K562 (cell line): ENCODE results near the gene CHN1. TPM values are rescaled to one million over a fixed set of nuclear protein-coding genes. Genes with fewer than 3 reads are reported as not detected.

Source experiments
- ATAC-seq: fragments of 200-7000 bp; cut with Tn5 transposase; 3 replicates; pipeline ENCODE4 v1.9.1; 2020; ENCODE audit warnings: moderate library complexity
- BruUV-seq: library from RNA; stranded (reverse); fragments of 400-500 nt; replicated peaks from 2 replicates; lab custom pipeline; 2021; lab: Mats Ljungman, UMichigan
- CTCF ChIA-PET: fragments of 300-600 bp; formaldehyde crosslinking; extraction: SDS; loops from one replicate; lab custom pipeline; 2021; ENCODE audit warnings: low intra/inter-chr PET ratio; lab: Yijun Ruan, JAX
- POLR2A ChIA-PET: fragments of 300-600, 350-650 bp; sonication (Branson Sonifier 250); formaldehyde crosslinking; extraction: SDS; loops from one replicate; lab custom pipeline; 2021; ENCODE audit warnings: antibody characterized with exemption, inconsistent platforms; lab: Yijun Ruan, JAX
- DNase-seq, 4 experiments: peaks; one replicate each; pipeline versions ENCODE4 v3.0.0 to v3.0.0-alpha.2; 2011 to 2018; ENCODE audit warnings: low spot score in 3 of 4, mixed read lengths in 3 of 4; ENCODE audit errors: extremely low read depth in 1 of 4
- FAIRE-seq: peaks from 2 replicates; lab custom pipeline; 2011; peaks lifted over from hg19 to GRCh38; lab: Jason Lieb, UNC
- H2AFZ ChIP-seq: 2 replicates; pipeline ENCODE4 v1.6.0; 2011; ENCODE audit warnings: low read depth, low read length, control low read depth, inconsistent platforms
- H3K27ac ChIP-seq: fragments of 200-600 bp; 3 replicates; pipeline ENCODE4 v1.8.0; 2011; ENCODE audit warnings: low read depth, mild to moderate bottlenecking, control low read depth, inconsistent platforms, low read length, moderate library complexity, mixed read lengths; ENCODE audit errors: extremely low read depth
- H3K27me3 ChIP-seq, 2 experiments: fragments of 300-600 bp in 1 of 2; 2 replicates in 1 of 2; 3 replicates in 1 of 2; pipeline versions ENCODE4 v1.6.0 to v1.8.0; 2011; ENCODE audit warnings: inconsistent platforms in 2 of 2, low read length in 2 of 2, mild to moderate bottlenecking in 1 of 2, mixed read lengths in 1 of 2, moderate library complexity in 1 of 2; ENCODE audit not compliant: control insufficient read depth in 2 of 2, insufficient read depth in 2 of 2
- H3K36me3 ChIP-seq: fragments of 300-600 bp; 3 replicates; pipeline ENCODE4 v1.8.0; 2011; ENCODE audit warnings: mild to moderate bottlenecking, low read length, inconsistent platforms; ENCODE audit not compliant: control insufficient read depth, insufficient read depth
- H3K4me1 ChIP-seq, 2 experiments: fragments of 200-600 bp in 1 of 2; replicated peaks in 1 of 2; 2 replicates in 1 of 2; 3 replicates in 1 of 2; pipeline versions ENCODE4 v1.5.1 to v1.8.0; 2011; ENCODE audit warnings: inconsistent platforms in 2 of 2, low read length in 2 of 2, mild to moderate bottlenecking in 1 of 2, mixed read lengths in 1 of 2, moderate library complexity in 1 of 2; ENCODE audit not compliant: control insufficient read depth in 2 of 2, insufficient read depth in 2 of 2
- H3K4me2 ChIP-seq: 2 replicates; pipeline ENCODE4 v1.6.1; 2011; ENCODE audit warnings: low read length, control low read depth, inconsistent platforms, mixed read lengths; ENCODE audit not compliant: insufficient read depth
- H3K4me3 ChIP-seq: fragments of 200-600 bp; sonication (generic), shearing (Covaris generic); 2 replicates; pipeline ENCODE4 v1.5.1; 2016; ENCODE audit warnings: control low read depth, inconsistent platforms
- H3K79me2 ChIP-seq: fragments of 200-600 bp; 3 replicates; pipeline ENCODE4 v1.8.0; 2011; ENCODE audit warnings: low read length, inconsistent platforms; ENCODE audit not compliant: control insufficient read depth, insufficient read depth
- H3K9ac ChIP-seq, 2 experiments: 2 replicates each; pipeline versions ENCODE4 v1.6.0 to v1.6.1; 2011; ENCODE audit warnings: low read depth in 2 of 2, low read length in 2 of 2, control low read depth in 1 of 2, inconsistent platforms in 1 of 2, mild to moderate bottlenecking in 1 of 2, mixed read lengths in 1 of 2; ENCODE audit not compliant: insufficient read depth in 1 of 2
- H3K9me1 ChIP-seq: one replicate; pipeline ENCODE4 v1.6.0; 2011; ENCODE audit warnings: inconsistent platforms, mild to moderate bottlenecking, low read length, moderate library complexity; ENCODE audit not compliant: control insufficient read depth, insufficient read depth
- H3K9me3 ChIP-seq: replicated peaks from 2 replicates; pipeline ENCODE4 v1.5.1; 2011; ENCODE audit warnings: low read depth, low read length, inconsistent platforms; ENCODE audit not compliant: control insufficient read depth, insufficient read depth
- H4K20me1 ChIP-seq: replicated peaks from 2 replicates; pipeline ENCODE4 v1.6.1; 2011; ENCODE audit warnings: low read length, inconsistent platforms, mixed read lengths; ENCODE audit not compliant: control insufficient read depth, insufficient read depth
- E2F3 ChIP-seq: fragments of 250-450 bp; sonication (Bioruptor Pico); IDR thresholded peaks from 2 replicates; pipeline ENCODE4 v1.4.0; 2020; ENCODE audit warnings: mild to moderate bottlenecking
- E2F6 ChIP-seq, 2 experiments: IDR thresholded peaks; 2 replicates each; pipeline ENCODE4 v1.6.1; 2011; ENCODE audit warnings: borderline replicate concordance in 1 of 2, control low read depth in 1 of 2, low read depth in 1 of 2, low read length in 1 of 2, mild to moderate bottlenecking in 1 of 2, mixed read lengths in 1 of 2, moderate library complexity in 1 of 2; ENCODE audit not compliant: insufficient read depth in 1 of 2, insufficient read length in 1 of 2, poor library complexity in 1 of 2, severe bottlenecking in 1 of 2; ENCODE audit errors: extremely low read depth in 1 of 2
- HNRNPUL1 ChIP-seq: fragments of 200-400 bp; formaldehyde crosslinking; IDR thresholded peaks from 2 replicates; pipeline ENCODE4 v1.6.1; 2017; ENCODE audit warnings: low read length
- IRF2 ChIP-seq: sonication (generic); formaldehyde crosslinking; IDR thresholded peaks from 2 replicates; pipeline ENCODE4 v1.8.1; 2022; ENCODE audit warnings: mild to moderate bottlenecking, missing genetic modification reagents
- PURB ChIP-seq: sonication (generic); formaldehyde crosslinking; IDR thresholded peaks from 2 replicates; pipeline ENCODE4 v1.9.0; 2021; ENCODE audit warnings: low read depth, mild to moderate bottlenecking, missing genetic modification reagents
- RAD51 ChIP-seq: fragments of 450-650 bp; IDR thresholded peaks from 2 replicates; pipeline ENCODE4 v1.7.1; 2016; ENCODE audit warnings: low read depth, mild to moderate bottlenecking, borderline replicate concordance
- TCFL5 ChIP-seq: fragments of 250-450 bp; sonication (Bioruptor Pico); conservative IDR thresholded peaks from 2 replicates; pipeline ENCODE4 v1.6.1; 2021; ENCODE audit warnings: mild to moderate bottlenecking, moderate library complexity, matching md5 sums
- WGBS: fragments of 100-300 bp; shearing (Covaris generic); methylation state at CpG from one replicate; pipeline ENCODE4 v1.1.6; 2016; ENCODE audit warnings: low coverage, mixed read lengths; ENCODE audit not compliant: insufficient coverage; ENCODE audit errors: missing lambda C conversion rate; 5-methylcytosine and 5-hydroxymethylcytosine counted together
- in situ Hi-C: fragments of 300-500 bp; cut with MboI; formaldehyde crosslinking; loops from 4 replicates; pipeline ENCODE4 v1.15.0; 2018; ENCODE audit warnings: inconsistent platforms, mixed read lengths
- intact Hi-C: fragments of 100-400 bp; cut with micrococcal nuclease; formaldehyde crosslinking; loops from 2 replicates; pipeline ENCODE4 v1.14.2; 2022
- polyA plus RNA-seq, 8 experiments: library from polyadenylated mRNA; depleted of rRNA in 4 of 8; stranded (reverse) in 5 of 8; unstranded in 3 of 8; fragments of >200 nt; fragmentation: Nextera tagmentation in 2 of 8; fragmentation: Illumina TruSeq in 1 of 8; extraction: Ambion mirVana in 2 of 8; extraction: Trizol in 1 of 8; gene quantifications; 2 replicates each; pipeline versions ENCODE4 v1.2.1 to v1.2.3, GENCODE V29; 2011 to 2014; ENCODE audit warnings: inconsistent platforms in 1 of 8, missing spikeins in 1 of 8
- total RNA-seq, 7 experiments: library from RNA; depleted of rRNA in 6 of 7; stranded (reverse); fragments of >200 nt in 6 of 7; fragmentation: Illumina TruSeq in 2 of 7; extraction: Trizol in 2 of 7; gene quantifications; 2 replicates each; pipeline versions ENCODE4 v1.2.1 to v1.2.3, GENCODE V29; 2011 to 2021; ENCODE audit warnings: low replicate concordance in 1 of 7

CHN1 gene
- total and polyA plus RNA-seq, 9 of the 15 experiments (the other 6 are each of a cell fraction or from before 2014, with no cell fraction given), result 0.17 to 2.0 (median 0.87) TPM

GRCh38 chr2:174844295-174844708 lies 160.9 kb downstream of the CHN1 start:
- in situ Hi-C loops, result no loop called here
- Histone ChIP-seq H3K9ac (no peak overlapping the region), H3K9me3 (no peaks in the 10 kb centered on the region), H3K4me3 (no peak overlapping the region), H3K4me1 (no peaks in the 10 kb centered on the region), H3K27ac (no peak overlapping the region), H3K4me2 (no peak overlapping the region), H3K36me3 (no peaks in the 10 kb centered on the region), H2AFZ (no peak overlapping the region), H3K79me2 (no peaks in the 10 kb centered on the region), H3K27me3 (peaks cover 0 to 3% of the 10 kb centered on the region in 2 experiments; a peak in 4 of 5 replicates), H3K9me1 (no peaks in the 10 kb centered on the region), H4K20me1 (no peaks in the 10 kb centered on the region)
- no TSS peak for BruUV-seq
- intact Hi-C loops, result no loop called here
- ATAC-seq (no peak), FAIRE-seq (no peak), DNase-seq (no peak)
- ChIA-PET CTCF (no interaction called here), POLR2A (interaction anchor here (0.6 to 1.7 kb wide), 2 partner anchors 35 to 42 kb away, joined by 3 read pairs; no protein-coding TSS in a partner anchor)
- 0% methylated on average over 6 of the region's 6 CpGs for WGBS
- TF ChIP-seq E2F6 (IDR thresholded peaks at IDR 0.05; ENCODE audit: borderline replicate concordance in 1 of 2, extremely low read depth in 1 of 2, insufficient read depth in 1 of 2, insufficient read length in 1 of 2, low read depth in 1 of 2, low read length in 1 of 2, poor library complexity in 1 of 2, severe bottlenecking in 1 of 2) (no peak), HNRNPUL1 (no peak), TCFL5 (CRISPR knock-in tag) (no peak), E2F3 (CRISPR knock-in tag) (no peak), IRF2 (CRISPR knock-in tag) (no peak), PURB (CRISPR knock-in tag) (no peak), RAD51 (no peak)
